H1 (cell line): Measurements from ENCODE around the gene MACROD1. TPM values are rescaled to one million over a fixed set of nuclear protein-coding genes. Genes with fewer than 3 reads are reported as not detected.

ENCODE experiments used
- CTCF ChIA-PET: fragments of 300-600 bp; sonication (Branson Sonifier 250); formaldehyde crosslinking; loops from one replicate; lab custom pipeline; 2021; ENCODE audit not compliant: partially characterized antibody; lab: Charles Lee
- POLR2A ChIA-PET: fragments of 300-600 bp; sonication (Branson Sonifier 250); formaldehyde crosslinking; loops from one replicate; lab custom pipeline; 2021; ENCODE audit warnings: inconsistent platforms; ENCODE audit not compliant: partially characterized antibody; lab: Charles Lee
- DNase-seq, 2 experiments: peaks; one replicate each; pipeline versions ENCODE4 v3.0.0 to v3.0.0-alpha.2; 2010 to 2022; ENCODE audit warnings: low spot score in 2 of 2, low read depth in 1 of 2, mixed read lengths in 1 of 2
- FAIRE-seq: peaks from 2 replicates; lab custom pipeline; 2011; peaks lifted over from hg19 to GRCh38; lab: Jason Lieb, UNC
- H2AFZ ChIP-seq: 2 replicates; pipeline ENCODE4 v1.8.1; 2012; ENCODE audit warnings: low read length, inconsistent platforms
- H2AK5ac ChIP-seq: 2 replicates; pipeline ENCODE4 v1.6.1; 2013; ENCODE audit warnings: low read depth, low read length
- H2BK120ac ChIP-seq: replicated peaks from 2 replicates; pipeline ENCODE3; 2013; ENCODE audit warnings: low read depth, low read length, inconsistent platforms
- H2BK12ac ChIP-seq: 2 replicates; pipeline ENCODE4 v1.6.1; 2013; ENCODE audit warnings: low read depth, low read length
- H2BK15ac ChIP-seq: 2 replicates; pipeline ENCODE4 v1.6.1; 2013; ENCODE audit warnings: low read length
- H2BK20ac ChIP-seq: 2 replicates; pipeline ENCODE4 v1.6.1; 2013; ENCODE audit warnings: low read length
- H2BK5ac ChIP-seq: 2 replicates; pipeline ENCODE4 v1.6.1; 2013; ENCODE audit warnings: low read depth, low read length
- H3K14ac ChIP-seq: 2 replicates; pipeline ENCODE4 v1.6.1; 2013; ENCODE audit warnings: inconsistent platforms; ENCODE audit not compliant: insufficient read length
- H3K18ac ChIP-seq: 2 replicates; pipeline ENCODE4 v1.6.1; 2013; ENCODE audit warnings: low read length; ENCODE audit errors: extremely low read depth
- H3K23ac ChIP-seq: 2 replicates; pipeline ENCODE4 v1.6.1; 2013; ENCODE audit warnings: inconsistent platforms; ENCODE audit not compliant: insufficient read length
- H3K23me2 ChIP-seq: 2 replicates; pipeline ENCODE4 v1.6.1; 2013; ENCODE audit warnings: low read depth, low read length
- H3K27ac ChIP-seq: 2 replicates; pipeline ENCODE4 v1.6.1; 2011; ENCODE audit warnings: low read depth, low read length, inconsistent platforms
- H3K27me3 ChIP-seq, 4 experiments: replicated peaks in 1 of 4; 1 replicate in 1 of 4; 2 replicates in 3 of 4; pipeline versions ENCODE4 v1.6.1 to v1.8.1; 2011 to 2013; ENCODE audit warnings: low read length in 3 of 4, mild to moderate bottlenecking in 3 of 4, inconsistent platforms in 2 of 4, mixed read lengths in 2 of 4, moderate library complexity in 1 of 4; ENCODE audit not compliant: control insufficient read depth in 3 of 4, insufficient read depth in 3 of 4; ENCODE audit errors: extremely low read depth in 1 of 4
- H3K36me3 ChIP-seq, 4 experiments: 2 replicates each; pipeline versions ENCODE4 v1.6.1 to v1.8.1; 2011 to 2013; ENCODE audit warnings: mild to moderate bottlenecking in 4 of 4, low read length in 3 of 4, moderate library complexity in 2 of 4, control low read depth in 1 of 4, inconsistent platforms in 1 of 4; ENCODE audit not compliant: insufficient read depth in 4 of 4, control insufficient read depth in 2 of 4
- H3K4ac ChIP-seq: replicated peaks from 2 replicates; pipeline ENCODE3; 2013; ENCODE audit warnings: low read length, low read depth, mixed read lengths, inconsistent platforms; ENCODE audit not compliant: insufficient read length
- H3K4me1 ChIP-seq, 4 experiments: replicated peaks in 1 of 4; 1 replicate in 1 of 4; 2 replicates in 3 of 4; pipeline versions ENCODE4 v1.6.1 to v1.8.1; 2011 to 2013; ENCODE audit warnings: low read length in 3 of 4, inconsistent platforms in 2 of 4, mixed read lengths in 1 of 4; ENCODE audit not compliant: insufficient read depth in 4 of 4, control insufficient read depth in 3 of 4
- H3K4me2 ChIP-seq, 2 experiments: 2 replicates each; pipeline versions ENCODE4 v1.6.1 to v1.8.1; 2011 to 2013; ENCODE audit warnings: low read depth in 2 of 2, low read length in 2 of 2, control low read depth in 1 of 2, inconsistent platforms in 1 of 2, mild to moderate bottlenecking in 1 of 2; ENCODE audit not compliant: insufficient read depth in 1 of 2
- H3K4me3 ChIP-seq, 4 experiments: fragments of 200-600, 300-600 bp in 1 of 4; sonication (generic), shearing (Covaris generic), sonication (Bioruptor Twin) in 1 of 4; 2 replicates each; pipeline versions ENCODE4 v1.5.1 to v1.8.1; 2011 to 2016; ENCODE audit warnings: low read length in 4 of 4, low read depth in 3 of 4, control low read depth in 2 of 4, inconsistent platforms in 2 of 4, mild to moderate bottlenecking in 2 of 4, mixed read lengths in 1 of 4, moderate library complexity in 1 of 4; ENCODE audit not compliant: insufficient read depth in 2 of 4; ENCODE audit errors: extremely low read depth in 1 of 4
- H3K56ac ChIP-seq: replicated peaks from 2 replicates; pipeline ENCODE3; 2013; ENCODE audit warnings: low read depth, mild to moderate bottlenecking, mixed read lengths, low read length, inconsistent platforms; ENCODE audit not compliant: insufficient read length
- H3K79me1 ChIP-seq: 2 replicates; pipeline ENCODE4 v1.6.1; 2013; ENCODE audit warnings: low read depth, low read length, control low read depth
- H3K79me2 ChIP-seq, 2 experiments: 2 replicates each; pipeline versions ENCODE4 v1.6.1 to v1.8.1; 2012 to 2013; ENCODE audit warnings: low read length in 2 of 2, mild to moderate bottlenecking in 2 of 2, inconsistent platforms in 1 of 2; ENCODE audit not compliant: insufficient read depth in 2 of 2, control insufficient read depth in 1 of 2
- H3K9ac ChIP-seq, 4 experiments: replicated peaks in 1 of 4; 1 replicate in 1 of 4; 2 replicates in 3 of 4; pipeline versions ENCODE4 v1.6.1 to v1.8.1; 2011 to 2013; ENCODE audit warnings: low read depth in 3 of 4, low read length in 3 of 4, control low read depth in 2 of 4, mild to moderate bottlenecking in 2 of 4, moderate library complexity in 2 of 4, inconsistent platforms in 1 of 4; ENCODE audit errors: extremely low read depth in 1 of 4
- H3K9me3 ChIP-seq, 2 experiments: 2 replicates each; pipeline versions ENCODE4 v1.6.1 to v1.8.1; 2012 to 2013; ENCODE audit warnings: mild to moderate bottlenecking in 2 of 2, moderate library complexity in 2 of 2, control low read depth in 1 of 2, inconsistent platforms in 1 of 2, low read depth in 1 of 2, low read length in 1 of 2, mixed read lengths in 1 of 2; ENCODE audit not compliant: insufficient read depth in 2 of 2
- H4K20me1 ChIP-seq, 2 experiments: replicated peaks in 1 of 2; 2 replicates each; pipeline versions ENCODE3 to v1.8.1; 2011 to 2013; ENCODE audit warnings: inconsistent platforms in 2 of 2, low read length in 2 of 2, mild to moderate bottlenecking in 1 of 2; ENCODE audit not compliant: insufficient read depth in 2 of 2, control insufficient read depth in 1 of 2
- H4K5ac ChIP-seq: 2 replicates; pipeline ENCODE4 v1.6.1; 2013; ENCODE audit warnings: low read length, low read depth, mixed read lengths, inconsistent platforms; ENCODE audit not compliant: insufficient read length
- H4K8ac ChIP-seq: 2 replicates; pipeline ENCODE4 v1.8.0; 2013; ENCODE audit warnings: mild to moderate bottlenecking, moderate library complexity, low read length, inconsistent platforms; ENCODE audit not compliant: insufficient read depth; ENCODE audit errors: extremely low read depth
- H4K91ac ChIP-seq: replicated peaks from 2 replicates; pipeline ENCODE3; 2013; ENCODE audit warnings: low read length, mixed read lengths, inconsistent platforms; ENCODE audit not compliant: insufficient read length
- EP300 ChIP-seq, 2 experiments: IDR thresholded peaks; 1 replicate in 1 of 2; 2 replicates in 1 of 2; pipeline ENCODE4 v1.6.1; 2011 to 2012; ENCODE audit warnings: low read depth in 2 of 2, low read length in 2 of 2, mild to moderate bottlenecking in 2 of 2, borderline replicate concordance in 1 of 2, inconsistent platforms in 1 of 2, moderate library complexity in 1 of 2
- GTF2F1 ChIP-seq: IDR thresholded peaks from 2 replicates; pipeline ENCODE4 v1.6.1; 2012; ENCODE audit warnings: low read depth, low read length, improper control_type of control experiment, borderline replicate concordance
- HDAC6 ChIP-seq: IDR thresholded peaks from one replicate; pipeline ENCODE4 v1.7.1; 2012; ENCODE audit warnings: low read depth, mild to moderate bottlenecking, inconsistent platforms, low read length, moderate library complexity
- JUN ChIP-seq: IDR thresholded peaks from 2 replicates; pipeline ENCODE4 v1.6.1; 2011; ENCODE audit warnings: low read depth, mild to moderate bottlenecking, improper control_type of control experiment, low read length
- JUND ChIP-seq: IDR thresholded peaks from 2 replicates; pipeline ENCODE4 v1.6.1; 2011; ENCODE audit warnings: mild to moderate bottlenecking, improper control_type of control experiment, low read length
- POU5F1 ChIP-seq: IDR thresholded peaks from 2 replicates; pipeline ENCODE4 v1.6.1; 2011; ENCODE audit warnings: low read depth, mild to moderate bottlenecking, low read length, moderate library complexity
- RAD21 ChIP-seq, 2 experiments: IDR thresholded peaks in 1 of 2; conservative IDR thresholded peaks in 1 of 2; 2 replicates each; pipeline ENCODE4 v1.6.1; 2011; ENCODE audit warnings: low read depth in 2 of 2, low read length in 2 of 2, improper control_type of control experiment in 1 of 2, inconsistent platforms in 1 of 2, mild to moderate bottlenecking in 1 of 2, moderate library complexity in 1 of 2
- YY1 ChIP-seq: IDR thresholded peaks from 2 replicates; pipeline ENCODE4 v1.6.1; 2011; ENCODE audit warnings: low read depth, mild to moderate bottlenecking, low read length
- WGBS, 2 experiments: shearing (Covaris generic) in 1 of 2; methylation state at CpG; one replicate each; pipeline versions ENCODE4 v1.1.6 to v1.1.7; 2013 to 2015; ENCODE audit warnings: low lambda C conversion rate in 2 of 2, mixed read lengths in 2 of 2, inconsistent platforms in 1 of 2, low coverage in 1 of 2, missing lambda C conversion rate in 1 of 2; ENCODE audit not compliant: insufficient replicate concordance in 2 of 2, insufficient coverage in 1 of 2, insufficient read length in 1 of 2; ENCODE audit errors: extremely low coverage in 1 of 2, missing lambda C conversion rate in 1 of 2; 5-methylcytosine and 5-hydroxymethylcytosine counted together
- polyA plus RNA-seq, 7 experiments: library from polyadenylated mRNA; depleted of rRNA in 3 of 7; stranded (reverse) in 5 of 7; unstranded in 2 of 7; fragments of >200 nt in 5 of 7; fragments of 200-250 nt in 2 of 7; gene quantifications; 1 replicate in 5 of 7; 2 replicates in 1 of 7; 4 replicates in 1 of 7; pipeline versions ENCODE4 v1.2.1 to v1.2.3, GENCODE V29; 2011 to 2013; ENCODE audit warnings: missing spikeins in 2 of 7, mixed read lengths in 2 of 7
- total RNA-seq: library from RNA; stranded (reverse); fragmentation: NEBNext Ultra II Directional; extraction: Animal tissue kit (Norgen Biotek cat#: 25700); gene quantifications from 2 replicates; pipeline ENCODE4 v1.2.1, GENCODE V29; 2021
- TF ChIP-seq, protein P1 (sequence below): IDR thresholded peaks from 2 replicates; pipeline ENCODE4 v1.6.1; 2012; ENCODE audit warnings: inconsistent platforms

MACROD1 gene
- total and polyA plus RNA-seq, 2 of the 8 experiments (the other 6 are each of a cell fraction or from before 2014, with no cell fraction given): 19.5 to 34.1 TPM

DNA sequence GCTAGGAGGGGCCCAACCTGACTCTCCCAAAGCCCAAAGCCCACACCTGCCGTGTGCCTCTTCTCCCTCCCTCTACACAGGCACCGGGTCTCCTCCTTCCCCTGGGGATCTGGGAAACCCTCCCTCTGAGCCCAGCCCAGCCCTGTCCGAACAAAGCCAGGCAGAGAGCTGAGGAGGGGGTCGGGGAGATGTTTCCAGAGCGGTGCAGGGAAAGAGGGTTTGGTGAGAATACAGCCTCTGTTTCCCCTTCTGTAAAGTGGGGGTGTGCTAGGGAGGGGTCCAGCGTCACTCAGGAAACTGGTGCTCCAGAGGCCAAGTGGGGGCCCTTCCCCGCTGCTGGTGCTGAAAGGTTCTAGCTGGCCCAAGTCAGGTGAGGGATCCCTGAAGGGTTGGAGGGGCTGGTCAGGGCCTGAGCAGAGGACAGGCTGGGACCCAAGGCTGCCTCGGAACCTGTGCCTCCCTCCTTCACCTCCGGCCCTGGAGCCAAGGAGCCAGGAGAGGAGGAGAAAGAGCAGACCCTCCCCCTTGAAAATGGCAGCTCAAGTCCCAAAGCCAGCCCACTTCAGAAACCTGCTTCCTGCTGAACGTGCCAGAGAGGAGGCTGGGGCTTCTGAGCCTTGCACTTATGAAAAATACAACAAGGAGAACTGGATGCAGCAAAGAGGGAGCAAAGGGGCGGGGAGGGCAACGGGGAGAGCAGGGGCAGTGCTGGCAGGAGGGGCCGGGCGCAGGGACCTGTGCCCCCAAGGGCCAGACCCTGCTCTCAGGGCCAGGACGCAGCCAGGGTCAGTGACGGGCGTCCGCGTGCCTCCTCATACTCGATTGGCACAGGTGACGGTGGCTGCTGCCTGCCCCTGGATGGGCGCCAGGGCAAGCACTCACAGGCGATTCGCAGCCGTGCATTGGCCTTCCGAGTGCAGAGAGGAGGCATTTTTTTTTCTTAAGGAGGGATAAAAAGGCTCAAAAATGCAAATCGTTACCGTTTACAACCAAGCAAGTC lies 43.2 kb downstream of the MACROD1 start:
- H3K14ac ChIP-seq: no peak overlapping the region
- H2BK15ac ChIP-seq: peak overlapping the region; percentile 40
- ChIA-PET CTCF (interaction anchor here (0.8 to 2.6 kb wide), 12 partner anchors 9 to 123 kb away, joined by 3 to 21 read pairs (median 4); no protein-coding TSS in a partner anchor), POLR2A (interaction anchor here (0.6 to 2.6 kb wide), 6 partner anchors 9 to 194 kb away, joined by 3 to 16 read pairs (median 4); partner anchors contain the start of gene TRMT112)
- FAIRE-seq (no peak), DNase-seq (no peak)
- H3K18ac ChIP-seq: peak overlapping the region; percentile 68
- H2AK5ac ChIP-seq: no peak overlapping the region
- WGBS, 2 experiments: 81% methylated on average over 27 of the region's 28 CpGs; no CpG with 5 or more reads in 1 of the 2 experiments
- peak overlapping the region; percentile 78; the same call in 1 of the 2 replicates for H2BK12ac ChIP-seq
- peak overlapping the region; percentile 2 to 41; a peak in 1 of 4 replicates for H3K4me2 ChIP-seq
- H3K79me1 ChIP-seq: no peaks in the 10 kb centered on the region
- H3K23ac ChIP-seq: no peak overlapping the region
- peak overlapping the region; percentile 65 for H3K4ac ChIP-seq
- H3K9ac ChIP-seq: no peak overlapping the region
- no peaks in the 10 kb centered on the region for H3K79me2 ChIP-seq
- H4K5ac ChIP-seq: no peak overlapping the region
- no peaks in the 10 kb centered on the region for H3K23me2 ChIP-seq
- peak overlapping the region; percentile 21; the same call in 1 of the 2 replicates for H4K8ac ChIP-seq
- peak overlapping the region; percentile 69; the same call in 1 of the 2 replicates for H2BK5ac ChIP-seq
- H2BK120ac ChIP-seq: no peak overlapping the region
- peaks cover 0 to 28% (median 18%) of the 10 kb centered on the region in 4 experiments; a peak in 6 of 7 replicates for H3K4me1 ChIP-seq
- H4K91ac ChIP-seq: peak overlapping the region; percentile 89
- no peaks in the 10 kb centered on the region for H3K9me3 ChIP-seq
- no peak overlapping the region for H3K4me3 ChIP-seq
- H4K20me1 ChIP-seq: no peaks in the 10 kb centered on the region
- H3K27me3 ChIP-seq: peaks cover 0 to 13% (median 1%) of the 10 kb centered on the region in 4 experiments; a peak in 4 of 7 replicates
- H3K56ac ChIP-seq: no peak overlapping the region
- no peak overlapping the region for H2AFZ ChIP-seq
- no peak overlapping the region for H3K27ac ChIP-seq
- no peaks in the 10 kb centered on the region for H3K36me3 ChIP-seq
- peak overlapping the region; percentile 41; the same call in 1 of the 2 replicates for H2BK20ac ChIP-seq
- no peak for TF ChIP-seq RAD21 (IDR thresholded peaks at IDR 0.05 in 1 of 2, conservative IDR thresholded peaks at IDR 0.05 in 1 of 2; ENCODE audit: low read depth in 2 of 2, low read length in 2 of 2)
- TF ChIP-seq JUND: no peak
- TF ChIP-seq YY1: no peak
- TF ChIP-seq HDAC6: no peak
- TF ChIP-seq JUN: no peak
- TF ChIP-seq, protein P1, sequence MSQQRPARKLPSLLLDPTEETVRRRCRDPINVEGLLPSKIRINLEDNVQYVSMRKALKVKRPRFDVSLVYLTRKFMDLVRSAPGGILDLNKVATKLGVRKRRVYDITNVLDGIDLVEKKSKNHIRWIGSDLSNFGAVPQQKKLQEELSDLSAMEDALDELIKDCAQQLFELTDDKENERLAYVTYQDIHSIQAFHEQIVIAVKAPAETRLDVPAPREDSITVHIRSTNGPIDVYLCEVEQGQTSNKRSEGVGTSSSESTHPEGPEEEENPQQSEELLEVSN: no peak
- TF ChIP-seq GTF2F1: no peak
- TF ChIP-seq POU5F1: no peak
- TF ChIP-seq EP300 (IDR thresholded peaks at IDR 0.05; ENCODE audit: borderline replicate concordance in 1 of 2, low read depth in 2 of 2, low read length in 2 of 2): no peak
